Fibroblast of lung (primary cell): Measurements from ENCODE around the gene DNALI1.

Source experiments
- CTCF ChIP-seq, 2 donors: IDR thresholded peaks in 1 of 2; conservative IDR thresholded peaks in 1 of 2; 1 replicate in 1 of 2; 2 replicates in 1 of 2; pipeline ENCODE4 v1.5.1; 2011 to 2012; ENCODE audit warnings: low read length in 2 of 2, control low read depth in 1 of 2, inconsistent platforms in 1 of 2, low read depth in 1 of 2, mild to moderate bottlenecking in 1 of 2
- EZH2 ChIP-seq: IDR thresholded peaks from 2 replicates; pipeline ENCODE4 v1.5.1; 2012; ENCODE audit warnings: low read length, control low read depth, mild to moderate bottlenecking; ENCODE audit errors: missing control alignments

- no peak for TF ChIP-seq CTCF (conservative IDR thresholded peaks at IDR 0.05 in 1 of 2, IDR thresholded peaks at IDR 0.05 in 1 of 2; ENCODE audit: low read depth in 1 of 2, low read length in 2 of 2)
- TF ChIP-seq EZH2 = no peak
Measured at GRCh38 chr1:37544530-37544929, 12.2 kb upstream of the DNALI1 start.
